Stomach (tissue), 9 donors: ENCODE results near the gene TMCO5A. TPM values are rescaled to one million over a fixed set of nuclear protein-coding genes. Genes with fewer than 3 reads are reported as not detected.

ENCODE experiments used
- DNase-seq, 2 donors: peaks; one replicate each; pipeline versions ENCODE4 v3.0.0 to v3.0.0-alpha.2; 2013 to 2019
- H3K27ac ChIP-seq, 5 donors: fragments of 200-600 bp in 4 of 5; sonication (generic) in 4 of 5; one replicate each; pipeline ENCODE4 v1.5.1; 2013 to 2019; ENCODE audit warnings: mild to moderate bottlenecking in 1 of 5, moderate library complexity in 1 of 5
- H3K27me3 ChIP-seq, 3 donors: fragments of 200-600 bp; sonication (generic); one replicate each; pipeline ENCODE4 v1.5.1; 2017 to 2019; ENCODE audit warnings: mixed run types in 1 of 3
- H3K36me3 ChIP-seq, 4 donors: fragments of 200-600 bp; sonication (generic); 1 replicate in 3 of 4; 2 replicates in 1 of 4; pipeline ENCODE4 v1.5.1; 2016 to 2019
- H3K4me1 ChIP-seq, 4 donors: fragments of 200-600 bp; sonication (generic); one replicate each; pipeline ENCODE4 v1.5.1; 2016 to 2019
- H3K4me3 ChIP-seq, 4 donors: fragments of 200-600 bp; sonication (generic) in 3 of 4; one replicate each; pipeline ENCODE4 v1.5.1; 2016 to 2019; ENCODE audit warnings: mild to moderate bottlenecking in 1 of 4
- H3K9me3 ChIP-seq, 4 donors: fragments of 200-600 bp; sonication (generic); one replicate each; pipeline ENCODE4 v1.5.1; 2016 to 2019
- EP300 ChIP-seq: sonication (generic); formaldehyde crosslinking; IDR thresholded peaks from one replicate; pipeline ENCODE4 v1.6.1; 2017; ENCODE audit warnings: antibody characterized with exemption
- POLR2A ChIP-seq, 4 donors: fragments of 450-650 bp; IDR thresholded peaks; one replicate each; pipeline ENCODE4 v1.6.1; 2016; ENCODE audit warnings: antibody characterized with exemption in 4 of 4, control low read depth in 2 of 4, mild to moderate bottlenecking in 1 of 4, moderate library complexity in 1 of 4
- POLR2AphosphoS5 ChIP-seq, 3 donors: sonication (generic); formaldehyde crosslinking; IDR thresholded peaks; one replicate each; pipeline ENCODE4 v1.6.1; 2016; ENCODE audit warnings: antibody characterized with exemption in 3 of 3
- WGBS, 5 donors: extraction: QIAGEN DNeasy Blood & Tissue Kit in 3 of 5; methylation state at CpG; one replicate each; pipeline versions ENCODE4 v1.1.5 to v1.1.7; 2013 to 2018; 5-methylcytosine and 5-hydroxymethylcytosine counted together
- intact Hi-C: fragments of 100-400 bp; cut with DNase I; formaldehyde crosslinking; loops from one replicate; pipeline ENCODE4 v1.15.1; 2023; ENCODE audit warnings: low total_unique reads
- polyA plus RNA-seq, 3 donors: library from polyadenylated mRNA; stranded (reverse); fragments of 200-250 nt; gene quantifications; one replicate each; pipeline ENCODE4 v1.2.3, GENCODE V29; 2013
- total RNA-seq, 5 donors: library from RNA; depleted of rRNA; stranded (reverse); fragments of >200 nt; gene quantifications; one replicate each; pipeline versions ENCODE4 v1.1.0 to v1.2.3, GENCODE V29; 2014 to 2016
- TF ChIP-seq, protein P1 (sequence below), 7 experiments: fragments of 450-650 bp in 4 of 7; fragments of 200-600 bp in 3 of 7; sonication (generic) in 3 of 7; IDR thresholded peaks; one replicate each; pipeline ENCODE4 v1.5.1; 2016 to 2019; ENCODE audit warnings: antibody characterized with exemption in 7 of 7, control low read depth in 2 of 7, mild to moderate bottlenecking in 1 of 7
- donor health status: healthy with polysubstance abuse.
- donor health status: Bipolar disorder and iron deficiency.
- donor health status: healthy.

Gene TMCO5A
- total and polyA plus RNA-seq, 8 donors = 0.55 to 1.4 (median 1.4) TPM; not detected in 5

DNA sequence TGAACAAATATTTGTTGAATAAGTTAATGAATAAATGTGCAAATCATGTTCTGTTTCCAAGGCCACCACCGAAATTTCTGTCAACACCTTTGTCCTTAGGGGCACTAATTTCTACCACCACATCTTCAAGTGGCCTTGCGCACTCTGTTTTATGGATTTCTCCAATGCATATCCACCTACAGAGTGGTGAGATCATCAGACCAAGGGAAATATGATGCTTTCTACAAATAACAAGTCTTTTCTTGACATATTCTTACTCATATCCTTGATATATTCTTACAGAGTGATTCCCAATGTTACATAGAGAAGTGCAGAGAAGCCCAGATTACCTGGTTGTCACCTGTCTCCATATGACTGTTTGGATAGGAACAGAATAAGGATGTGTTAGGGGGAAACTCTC, 36.1 kb upstream of the TMCO5A start:
- intact Hi-C loops = no loop called here
- peaks cover 13 to 34% (median 28%) of the 10 kb centered on the region in 4 donors for H3K4me1 ChIP-seq
- H3K9me3 ChIP-seq = no peaks in the 10 kb centered on the region
- TF ChIP-seq, protein P1, sequence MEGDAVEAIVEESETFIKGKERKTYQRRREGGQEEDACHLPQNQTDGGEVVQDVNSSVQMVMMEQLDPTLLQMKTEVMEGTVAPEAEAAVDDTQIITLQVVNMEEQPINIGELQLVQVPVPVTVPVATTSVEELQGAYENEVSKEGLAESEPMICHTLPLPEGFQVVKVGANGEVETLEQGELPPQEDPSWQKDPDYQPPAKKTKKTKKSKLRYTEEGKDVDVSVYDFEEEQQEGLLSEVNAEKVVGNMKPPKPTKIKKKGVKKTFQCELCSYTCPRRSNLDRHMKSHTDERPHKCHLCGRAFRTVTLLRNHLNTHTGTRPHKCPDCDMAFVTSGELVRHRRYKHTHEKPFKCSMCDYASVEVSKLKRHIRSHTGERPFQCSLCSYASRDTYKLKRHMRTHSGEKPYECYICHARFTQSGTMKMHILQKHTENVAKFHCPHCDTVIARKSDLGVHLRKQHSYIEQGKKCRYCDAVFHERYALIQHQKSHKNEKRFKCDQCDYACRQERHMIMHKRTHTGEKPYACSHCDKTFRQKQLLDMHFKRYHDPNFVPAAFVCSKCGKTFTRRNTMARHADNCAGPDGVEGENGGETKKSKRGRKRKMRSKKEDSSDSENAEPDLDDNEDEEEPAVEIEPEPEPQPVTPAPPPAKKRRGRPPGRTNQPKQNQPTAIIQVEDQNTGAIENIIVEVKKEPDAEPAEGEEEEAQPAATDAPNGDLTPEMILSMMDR (IDR thresholded peaks at IDR 0.05) = no peak
- TF ChIP-seq EP300 = no peak
- TF ChIP-seq POLR2A (IDR thresholded peaks at IDR 0.05) = no peak
- TF ChIP-seq POLR2AphosphoS5 (IDR thresholded peaks at IDR 0.05) = no peak
- no peaks in the 10 kb centered on the region for H3K27me3 ChIP-seq
- H3K4me3 ChIP-seq = no peak overlapping the region
- H3K27ac ChIP-seq = no peak overlapping the region
- whole genome bisulfite sequencing, 5 donors = 61 to 74% (median 65%) methylated on average over 2 of the region's 2 CpGs
- no peak for DNase-seq
- H3K36me3 ChIP-seq = no peaks in the 10 kb centered on the region

- Histone ChIP-seq H3K36me3 (no peaks in the 10 kb centered on the region), H3K4me3 (no peak overlapping the region), H3K4me1 (peaks cover 17 to 45% (median 33%) of the 10 kb centered on the region in 4 donors), H3K27ac (peak overlapping the region; percentile 54 to 75 (median 72)), H3K9me3 (no peaks in the 10 kb centered on the region), H3K27me3 (no peaks in the 10 kb centered on the region)
- TF ChIP-seq EP300 (no peak), POLR2AphosphoS5 (IDR thresholded peaks at IDR 0.05) (no peak), POLR2A (IDR thresholded peaks at IDR 0.05) (no peak)
- TF ChIP-seq, protein P1 (IDR thresholded peaks at IDR 0.05) = no peak
- intact Hi-C loops = no loop called here
- 52 to 65% (median 62%) methylated on average over 7 of the region's 7 CpGs for WGBS, 5 donors
- no peak for DNase-seq
Observed at GRCh38 chr15:37900326-37901221, 33.9 kb upstream of the TMCO5A start.

DNA sequence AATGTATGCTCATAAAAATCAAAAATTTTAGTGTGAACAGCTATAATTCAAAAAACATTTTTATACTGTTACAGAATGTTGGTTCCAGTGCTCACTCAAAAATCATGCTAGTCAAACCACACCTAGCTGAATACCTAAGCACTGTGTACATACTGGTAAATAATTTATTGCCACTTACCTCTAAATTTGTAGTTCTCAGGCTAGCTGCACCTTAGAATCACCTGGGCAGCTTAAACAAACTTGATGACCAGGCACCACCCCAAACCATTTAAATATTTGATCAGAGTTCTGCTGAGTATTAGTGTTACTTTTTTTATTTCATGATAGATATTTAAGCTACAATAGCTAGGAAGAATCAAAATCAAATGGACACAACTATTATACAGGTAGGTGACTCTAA, 32.3 kb upstream of the TMCO5A start:
- Histone ChIP-seq H3K27ac (peak overlapping the region in 4 of 5 donors; percentile 61 to 75 (median 73)), H3K4me3 (no peak overlapping the region), H3K27me3 (no peaks in the 10 kb centered on the region), H3K4me1 (peaks cover 17 to 45% (median 33%) of the 10 kb centered on the region in 4 donors), H3K36me3 (no peaks in the 10 kb centered on the region), H3K9me3 (no peaks in the 10 kb centered on the region)
- DNase-seq = peak; percentile 31 to 70
- intact Hi-C loops = no loop called here
- TF ChIP-seq, protein P1 (IDR thresholded peaks at IDR 0.05) = no peak
- TF ChIP-seq POLR2AphosphoS5 (IDR thresholded peaks at IDR 0.05) = peak in 1 of 3 donors; percentile 38

DNA sequence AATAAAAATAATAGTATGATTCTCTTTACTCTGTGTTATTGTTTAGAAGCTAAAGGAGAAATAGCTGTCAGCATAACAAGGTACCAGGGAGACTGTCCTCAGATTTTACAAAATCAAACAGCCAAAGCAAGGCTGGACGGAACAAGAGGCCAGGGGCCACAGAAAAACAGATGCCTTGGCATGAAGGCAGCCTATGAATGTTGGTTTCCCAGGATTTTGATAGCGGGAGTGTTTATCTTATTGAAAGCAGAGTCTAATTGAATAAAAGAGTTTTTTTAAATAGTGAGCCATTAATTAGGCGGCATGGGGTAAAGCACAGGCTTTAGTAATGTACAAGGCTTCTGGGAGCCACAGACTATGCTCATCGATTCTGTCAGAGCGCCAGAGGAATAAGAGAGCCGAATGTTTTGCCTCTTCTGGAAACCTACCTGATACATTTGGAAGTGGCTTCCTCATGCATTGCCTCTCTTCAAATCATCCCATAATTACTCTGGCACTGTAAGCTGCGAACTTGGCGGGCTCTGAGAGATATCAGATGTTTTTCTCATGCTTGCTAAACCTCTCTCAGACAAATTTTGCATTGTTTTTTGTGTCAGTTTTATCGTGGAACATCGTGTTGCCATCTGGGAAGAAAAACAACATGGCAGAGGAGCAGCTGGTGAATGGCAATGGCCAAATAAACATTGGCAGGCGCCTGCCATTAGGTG, 30.4 kb upstream of the TMCO5A start:
- Histone ChIP-seq H3K27ac (peak overlapping the region in 3 of 5 donors; percentile 36 to 67 (median 61)), H3K36me3 (no peaks in the 10 kb centered on the region), H3K4me1 (peaks cover 17 to 44% (median 33%) of the 10 kb centered on the region in 4 donors), H3K27me3 (no peaks in the 10 kb centered on the region), H3K4me3 (no peak overlapping the region), H3K9me3 (no peaks in the 10 kb centered on the region)
- no peak for DNase-seq
- WGBS, 5 donors = 23 to 59% (median 41%) methylated on average over 11 of the region's 11 CpGs
- TF ChIP-seq, protein P1 (IDR thresholded peaks at IDR 0.05) = no peak
- no peak for TF ChIP-seq POLR2A (IDR thresholded peaks at IDR 0.05)
- TF ChIP-seq EP300 = no peak
- no peak for TF ChIP-seq POLR2AphosphoS5 (IDR thresholded peaks at IDR 0.05)
- intact Hi-C loops = no loop called here
